K562 (cell line): ENCODE measurements around the gene MPL. TPM values are rescaled to one million over a fixed set of nuclear protein-coding genes. Genes with fewer than 3 reads are reported as not detected.

ENCODE experiments used
- CBX2 ChIP-seq: fragments of 200-600 bp; sonication (generic); IDR thresholded peaks from one replicate; pipeline ENCODE4 v1.6.1; 2012; ENCODE audit warnings: mild to moderate bottlenecking, low read length, inconsistent platforms; ENCODE audit not compliant: insufficient read depth, poor library complexity, severe bottlenecking
- HIVEP1 ChIP-seq: fragments of 250-450 bp; sonication (Bioruptor Pico); IDR thresholded peaks from 2 replicates; pipeline ENCODE4 v1.4.0; 2020; ENCODE audit warnings: mild to moderate bottlenecking
- JUN ChIP-seq, 2 experiments: sonication (generic) in 1 of 2; formaldehyde crosslinking in 1 of 2; IDR thresholded peaks; 2 replicates each; pipeline versions ENCODE4 v1.6.1 to v1.8.0; 2012 to 2022; ENCODE audit warnings: borderline replicate concordance in 2 of 2, mild to moderate bottlenecking in 2 of 2, improper control_type of control experiment in 1 of 2, low read depth in 1 of 2, low read length in 1 of 2, missing genetic modification reagents in 1 of 2
- MAFG ChIP-seq: fragments of 450-650 bp; conservative IDR thresholded peaks from 2 replicates; pipeline ENCODE4 v1.6.1; 2016; ENCODE audit warnings: missing genetic modification characterization, missing compliant biosample characterization
- PHF21A ChIP-seq: fragments of 450-650 bp; IDR thresholded peaks from 2 replicates; pipeline ENCODE4 v1.6.1; 2017; ENCODE audit warnings: low read depth, borderline replicate concordance
- PHTF2 ChIP-seq: fragments of 250-450 bp; sonication (Bioruptor Pico); IDR thresholded peaks from 2 replicates; pipeline ENCODE4 v1.5.0; 2021; ENCODE audit warnings: mild to moderate bottlenecking
- POU5F1 ChIP-seq: fragments of 150-350 bp; IDR thresholded peaks from 2 replicates; pipeline ENCODE4 v1.6.1; 2014; ENCODE audit warnings: borderline replicate concordance, low read length, low read depth, mild to moderate bottlenecking; ENCODE audit not compliant: partially characterized antibody
- SRSF7 ChIP-seq: fragments of 200-400 bp; formaldehyde crosslinking; optimal IDR thresholded peaks from 2 replicates; pipeline ENCODE3; 2017; ENCODE audit warnings: mild to moderate bottlenecking, low read depth, low read length
- TGIF2 ChIP-seq: sonication (generic); formaldehyde crosslinking; IDR thresholded peaks from 2 replicates; pipeline ENCODE4 v1.8.1; 2022; ENCODE audit warnings: mild to moderate bottlenecking, missing genetic modification reagents, moderate library complexity
- polyA plus RNA-seq, 8 experiments: library from polyadenylated mRNA; depleted of rRNA in 4 of 8; stranded (reverse) in 5 of 8; unstranded in 3 of 8; fragments of >200 nt; fragmentation: Nextera tagmentation in 2 of 8; fragmentation: Illumina TruSeq in 1 of 8; extraction: Ambion mirVana in 2 of 8; extraction: Trizol in 1 of 8; gene quantifications; 2 replicates each; pipeline versions ENCODE4 v1.2.1 to v1.2.3, GENCODE V29; 2011 to 2014; ENCODE audit warnings: inconsistent platforms in 1 of 8, missing spikeins in 1 of 8
- total RNA-seq, 7 experiments: library from RNA; depleted of rRNA in 6 of 7; stranded (reverse); fragments of >200 nt in 6 of 7; fragmentation: Illumina TruSeq in 2 of 7; extraction: Trizol in 2 of 7; gene quantifications; 2 replicates each; pipeline versions ENCODE4 v1.2.1 to v1.2.3, GENCODE V29; 2011 to 2021; ENCODE audit warnings: low replicate concordance in 1 of 7
- TF ChIP-seq, protein P1 (sequence below): fragments of 250-450 bp; sonication (Bioruptor Pico); IDR thresholded peaks from 2 replicates; pipeline ENCODE4 v1.5.0; 2021; ENCODE audit warnings: mild to moderate bottlenecking, borderline replicate concordance

Gene MPL
- total and polyA plus RNA-seq, 9 of the 15 experiments (the other 6 are each of a cell fraction or from before 2014, with no cell fraction given), result not detected

DNA sequence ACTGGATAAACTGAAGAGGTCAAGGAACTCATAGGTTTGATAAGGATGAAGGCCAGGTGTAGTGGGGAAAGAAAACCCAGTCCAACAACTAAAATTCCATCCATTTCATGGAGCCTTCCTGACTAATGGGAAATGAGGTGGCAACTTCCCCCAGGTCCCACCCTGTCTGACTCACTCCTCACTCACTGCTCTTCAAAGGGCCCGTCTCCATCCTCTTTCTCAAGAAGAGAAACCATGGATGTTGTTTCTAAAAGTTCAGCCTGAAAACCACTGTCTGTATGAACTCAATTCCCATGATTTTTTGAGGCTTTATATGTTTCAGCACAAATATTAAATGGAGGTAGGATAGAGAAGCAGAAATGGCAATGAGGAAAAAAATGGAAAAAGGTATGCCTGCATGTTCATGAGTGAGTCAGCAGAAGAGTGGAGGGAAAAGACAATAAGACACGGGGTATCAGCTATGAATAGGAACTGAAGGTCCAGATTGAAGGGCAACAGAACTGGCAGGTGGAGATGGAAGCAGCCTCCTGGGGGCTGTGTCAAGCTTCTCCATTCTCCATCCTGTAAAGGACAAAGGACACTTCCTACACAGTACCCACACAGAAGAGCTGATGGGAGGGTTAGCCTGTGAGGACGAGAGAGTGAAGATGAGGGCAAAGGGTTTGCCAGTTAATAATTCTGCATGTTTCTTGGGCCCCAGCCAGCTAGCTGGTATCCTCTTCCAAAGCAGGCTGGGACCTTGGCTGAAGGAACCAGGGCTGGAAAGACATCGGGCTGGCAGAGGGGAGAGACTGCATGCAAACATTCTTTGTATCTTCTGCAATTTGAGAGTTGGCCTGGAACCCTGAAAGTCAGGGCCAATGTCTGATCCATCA lies 35.7 kb downstream of the MPL start (continued):
- TF ChIP-seq, protein P1, sequence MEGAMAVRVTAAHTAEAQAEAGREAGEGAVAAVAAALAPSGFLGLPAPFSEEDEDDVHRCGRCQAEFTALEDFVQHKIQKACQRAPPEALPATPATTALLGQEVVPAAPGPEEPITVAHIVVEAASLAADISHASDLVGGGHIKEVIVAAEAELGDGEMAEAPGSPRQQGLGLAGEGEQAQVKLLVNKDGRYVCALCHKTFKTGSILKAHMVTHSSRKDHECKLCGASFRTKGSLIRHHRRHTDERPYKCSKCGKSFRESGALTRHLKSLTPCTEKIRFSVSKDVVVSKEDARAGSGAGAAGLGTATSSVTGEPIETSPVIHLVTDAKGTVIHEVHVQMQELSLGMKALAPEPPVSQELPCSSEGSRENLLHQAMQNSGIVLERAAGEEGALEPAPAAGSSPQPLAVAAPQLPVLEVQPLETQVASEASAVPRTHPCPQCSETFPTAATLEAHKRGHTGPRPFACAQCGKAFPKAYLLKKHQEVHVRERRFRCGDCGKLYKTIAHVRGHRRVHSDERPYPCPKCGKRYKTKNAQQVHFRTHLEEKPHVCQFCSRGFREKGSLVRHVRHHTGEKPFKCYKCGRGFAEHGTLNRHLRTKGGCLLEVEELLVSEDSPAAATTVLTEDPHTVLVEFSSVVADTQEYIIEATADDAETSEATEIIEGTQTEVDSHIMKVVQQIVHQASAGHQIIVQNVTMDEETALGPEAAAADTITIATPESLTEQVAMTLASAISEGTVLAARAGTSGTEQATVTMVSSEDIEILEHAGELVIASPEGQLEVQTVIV (CRISPR knock-in tag), result no peak
- TF ChIP-seq SRSF7 (no peak), PHF21A (peak; percentile 82; the same call in 1 of the 2 replicates), MAFG (tag) (peak; percentile 49), HIVEP1 (CRISPR knock-in tag) (no peak), TGIF2 (CRISPR knock-in tag) (no peak), PHTF2 (CRISPR knock-in tag) (no peak), JUN (IDR thresholded peaks at IDR 0.05; ENCODE audit: borderline replicate concordance, low read depth, low read length) (0 out of 2 replicates have a peak, but pooled peaks have one; percentile 30), JUN (CRISPR knock-in tag; IDR thresholded peaks at IDR 0.05; ENCODE audit: borderline replicate concordance) (no peak), POU5F1 (no peak), CBX2 (no peak)
